Small intestine (tissue), 7 donors: ENCODE measurements around the gene AFP. TPM values are rescaled to one million over a fixed set of nuclear protein-coding genes. Genes with fewer than 3 reads are reported as not detected.
A peak's percentile ranks its signal among the peaks of the same experiment; 100 is the strongest.

Experiments
- DNase-seq, 2 donors: peaks; one replicate each; pipeline versions ENCODE4 v3.0.0 to v3.0.0-alpha.2; 2013
- FAIRE-seq: peaks from 2 replicates; lab custom pipeline; 2012; peaks lifted over from hg19 to GRCh38; lab: Jason Lieb, UNC
- H3K27ac ChIP-seq, 3 donors: one replicate each; pipeline ENCODE4 v1.5.1; 2013; ENCODE audit warnings: low read length in 2 of 3, mild to moderate bottlenecking in 2 of 3, control low read depth in 1 of 3, inconsistent platforms in 1 of 3, low read depth in 1 of 3, moderate library complexity in 1 of 3
- H3K27me3 ChIP-seq, 3 donors: one replicate each; pipeline ENCODE4 v1.6.1; 2013; ENCODE audit warnings: low read length in 3 of 3, inconsistent platforms in 1 of 3; ENCODE audit not compliant: control insufficient read depth in 3 of 3, insufficient read depth in 3 of 3
- H3K36me3 ChIP-seq, 3 donors: one replicate each; pipeline ENCODE4 v1.6.1; 2013; ENCODE audit warnings: low read length in 3 of 3, inconsistent platforms in 1 of 3, low read depth in 1 of 3, mild to moderate bottlenecking in 1 of 3, moderate library complexity in 1 of 3; ENCODE audit not compliant: control insufficient read depth in 3 of 3, insufficient read depth in 2 of 3
- H3K4me1 ChIP-seq, 3 donors: one replicate each; pipeline ENCODE4 v1.6.1; 2013; ENCODE audit warnings: low read length in 2 of 3, inconsistent platforms in 1 of 3, low read depth in 1 of 3, mild to moderate bottlenecking in 1 of 3, moderate library complexity in 1 of 3; ENCODE audit not compliant: control insufficient read depth in 3 of 3, insufficient read depth in 2 of 3
- H3K4me3 ChIP-seq, 3 donors: one replicate each; pipeline ENCODE4 v1.5.1; 2013; ENCODE audit warnings: low read length in 3 of 3, control low read depth in 1 of 3, inconsistent platforms in 1 of 3, low read depth in 1 of 3, mild to moderate bottlenecking in 1 of 3, moderate library complexity in 1 of 3
- H3K9me3 ChIP-seq, 2 donors: one replicate each; pipeline ENCODE4 v1.6.1; 2013; ENCODE audit warnings: low read depth in 1 of 2, low read length in 1 of 2; ENCODE audit not compliant: control insufficient read depth in 2 of 2, insufficient read depth in 1 of 2
- WGBS, 3 donors: extraction: QIAGEN DNeasy Blood & Tissue Kit; methylation state at CpG; one replicate each; pipeline ENCODE4 v1.1.7; 2013; 5-methylcytosine and 5-hydroxymethylcytosine counted together
- polyA plus RNA-seq, 4 donors: library from polyadenylated mRNA; stranded (reverse) in 3 of 4; unstranded in 1 of 4; fragments of 200-250 nt in 3 of 4; fragments of 120-200 nt in 1 of 4; gene quantifications; one replicate each; pipeline versions ENCODE4 v1.2.1 to v1.2.3, GENCODE V29; 2013
- donor health status: healthy with polysubstance abuse.
- donor health status: control.
- donor health status: control.
- donor health status: Bipolar disorder and iron deficiency.
- donor health status: healthy.

The AFP gene
- polyA plus RNA-seq, 4 donors, result 0.16 to 446 TPM; not detected in 2

DNA sequence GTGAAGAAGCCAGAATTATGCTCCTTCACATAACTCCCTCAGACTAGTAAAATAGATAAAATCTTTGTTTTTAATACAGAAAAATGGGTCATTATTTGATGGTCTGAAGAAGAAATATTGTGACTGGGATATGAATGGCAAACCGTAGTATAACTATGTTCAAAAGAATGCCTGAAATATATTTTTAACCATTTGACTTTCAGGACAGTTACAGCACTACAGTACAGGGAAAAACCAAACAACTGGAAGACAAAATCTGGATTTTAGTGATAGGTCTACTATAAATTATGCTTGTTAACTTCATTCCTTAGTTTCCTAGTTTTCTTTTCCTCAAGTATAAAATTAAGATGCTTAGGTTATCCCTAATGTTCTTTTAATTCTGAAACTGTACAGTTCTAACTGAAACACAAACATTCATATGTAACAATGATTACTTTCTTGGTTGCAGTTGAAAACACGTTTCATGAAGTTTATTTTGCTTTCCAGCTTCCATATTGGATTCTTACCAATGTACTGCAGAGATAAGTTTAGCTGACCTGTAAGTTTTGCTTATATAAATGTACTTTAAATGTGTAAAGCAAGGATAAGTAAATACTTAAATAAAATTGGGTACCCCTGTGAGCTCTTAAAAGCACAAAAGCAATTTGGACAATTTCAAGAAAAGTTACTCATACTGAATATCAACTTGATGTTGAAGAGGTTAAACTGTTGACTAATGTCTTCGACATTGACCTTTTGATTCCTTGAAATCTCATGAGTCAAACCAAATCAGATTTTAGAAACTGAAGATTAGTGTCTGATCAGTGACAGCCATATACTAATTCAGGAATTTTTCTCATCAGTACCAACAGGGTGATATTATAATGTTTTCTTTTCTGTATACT is 895 bp downstream of the AFP start:
- WGBS, 3 donors, result 69 to 79% (median 71%) methylated on average over 3 of the region's 3 CpGs
- Histone ChIP-seq H3K9me3 (no peaks in the 10 kb centered on the region), H3K4me1 (peaks cover 0 to 20% (median 0%) of the 10 kb centered on the region in 3 donors), H3K36me3 (no peaks in the 10 kb centered on the region), H3K27ac (no peak overlapping the region), H3K4me3 (no peak overlapping the region), H3K27me3 (no peaks in the 10 kb centered on the region)
- DNase-seq (no peak), FAIRE-seq (no peak)

GRCh38 chr4:73437558-73437956 is 1.5 kb downstream of the AFP start:
- no peaks in the 10 kb centered on the region for H3K27me3 ChIP-seq
- H3K4me1 ChIP-seq, result peaks cover 0 to 17% (median 0%) of the 10 kb centered on the region in 3 donors
- no peak for FAIRE-seq
- no peaks in the 10 kb centered on the region for H3K9me3 ChIP-seq
- H3K27ac ChIP-seq, result no peak overlapping the region
- no peak for DNase-seq
- peak overlapping the region in 1 of 3 donors; percentile 9 for H3K4me3 ChIP-seq
- H3K36me3 ChIP-seq, result no peaks in the 10 kb centered on the region

DNA sequence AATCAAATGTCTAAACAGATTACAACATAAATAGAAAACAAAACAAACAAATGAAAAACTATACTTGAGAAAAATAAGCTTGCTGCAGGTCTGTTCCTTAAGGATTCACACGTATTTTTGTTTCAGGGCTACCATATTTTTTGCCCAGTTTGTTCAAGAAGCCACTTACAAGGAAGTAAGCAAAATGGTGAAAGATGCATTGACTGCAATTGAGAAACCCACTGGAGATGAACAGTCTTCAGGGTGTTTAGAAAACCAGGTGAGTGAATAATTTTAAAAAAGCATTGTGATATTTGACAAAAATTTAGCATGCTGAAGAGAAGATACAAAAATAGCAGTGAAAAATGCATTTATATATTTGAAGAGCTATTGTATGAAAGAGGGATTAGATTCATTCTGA is 2.0 kb downstream of the AFP start:
- H3K36me3 ChIP-seq, result no peaks in the 10 kb centered on the region
- FAIRE-seq, result no peak
- WGBS, 3 donors, result 81 to 88% (median 86%) methylated on average over 1 of the region's 1 CpG
- H3K9me3 ChIP-seq, result no peaks in the 10 kb centered on the region
- no peaks in the 10 kb centered on the region for H3K27me3 ChIP-seq
- no peak for DNase-seq
- H3K4me1 ChIP-seq, result peaks cover 0 to 13% (median 0%) of the 10 kb centered on the region in 3 donors
- no peak overlapping the region for H3K4me3 ChIP-seq
- no peak overlapping the region for H3K27ac ChIP-seq

DNA sequence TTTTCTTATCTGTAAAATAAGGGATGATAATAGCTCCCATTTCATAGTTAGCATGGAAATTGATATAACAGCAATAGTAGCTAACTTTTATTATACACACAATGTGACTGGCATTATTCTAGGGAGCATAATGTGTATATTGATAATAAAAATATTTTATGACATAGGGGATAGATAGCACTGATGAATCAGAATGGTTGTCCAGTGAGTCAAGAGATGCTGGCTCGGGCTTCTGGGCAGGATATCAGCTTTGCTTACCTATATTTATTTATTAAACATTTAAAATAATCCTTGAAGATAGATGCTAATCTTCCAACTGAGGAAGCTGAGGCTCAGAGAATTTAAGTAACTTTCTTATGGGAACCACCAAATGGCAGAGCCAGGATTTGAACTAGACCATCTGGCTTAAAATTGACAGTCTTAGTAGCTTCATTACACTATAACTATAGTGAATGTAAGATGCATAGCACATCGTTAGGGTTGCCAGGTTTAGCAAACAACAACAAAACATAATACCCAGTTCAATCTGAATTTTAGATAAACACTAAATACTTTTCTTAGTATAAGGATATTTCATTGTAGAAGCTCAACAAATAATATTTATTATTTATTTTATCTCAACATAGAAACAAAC is 2.7 kb downstream of the AFP start:
- 36 to 59% (median 47%) methylated on average over 2 of the region's 2 CpGs for WGBS, 3 donors
- DNase-seq, result peak in 1 of 2 donors; percentile 29
- Histone ChIP-seq H3K27me3 (no peaks in the 10 kb centered on the region), H3K4me1 (peaks cover 0 to 7% (median 0%) of the 10 kb centered on the region in 3 donors), H3K27ac (no peak overlapping the region), H3K36me3 (no peaks in the 10 kb centered on the region), H3K9me3 (no peaks in the 10 kb centered on the region), H3K4me3 (no peak overlapping the region)
- no peak for FAIRE-seq

DNA sequence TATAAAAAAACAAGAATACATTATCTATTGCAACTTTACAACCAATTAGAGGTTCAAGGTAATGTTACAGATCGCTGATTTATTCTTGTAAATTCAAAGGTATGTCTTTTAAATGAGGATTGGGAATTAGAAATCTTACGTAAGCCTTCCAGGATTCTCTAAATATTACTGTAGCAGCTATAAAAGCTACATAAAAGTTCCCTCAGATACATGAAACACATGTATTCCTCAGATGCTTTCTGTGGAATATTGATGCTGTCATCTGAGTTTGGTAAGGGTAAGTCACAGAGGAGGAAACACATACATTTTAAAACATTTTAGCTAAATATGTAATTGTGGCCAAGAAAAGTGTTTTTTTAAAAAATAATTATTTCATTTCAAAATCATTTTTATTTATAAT is 3.4 kb downstream of the AFP start:
- Histone ChIP-seq H3K36me3 (no peaks in the 10 kb centered on the region), H3K9me3 (no peaks in the 10 kb centered on the region), H3K4me1 (peaks cover 0 to 5% (median 0%) of the 10 kb centered on the region in 3 donors), H3K27ac (no peak overlapping the region), H3K4me3 (no peak overlapping the region), H3K27me3 (no peaks in the 10 kb centered on the region)
- DNase-seq (no peak), FAIRE-seq (no peak)
- 61 to 79% (median 65%) methylated on average over 2 of the region's 2 CpGs for WGBS, 3 donors

- Histone ChIP-seq H3K36me3 (no peaks in the 10 kb centered on the region), H3K4me3 (no peak overlapping the region)
These were observed 4.0 kb downstream of the AFP start for GRCh38 chr4:73439991-73440390.

GRCh38 chr4:73440653-73441052 is 4.6 kb downstream of the AFP start:
- H3K4me3 ChIP-seq, result no peak overlapping the region
- FAIRE-seq, result no peak
- 92 to 95% (median 94%) methylated on average over 3 of the region's 3 CpGs for WGBS, 3 donors
- no peaks in the 10 kb centered on the region for H3K27me3 ChIP-seq
- no peaks in the 10 kb centered on the region for H3K36me3 ChIP-seq
- no peak for DNase-seq
- H3K4me1 ChIP-seq, result peaks cover 0 to 5% (median 0%) of the 10 kb centered on the region in 3 donors
- H3K9me3 ChIP-seq, result no peaks in the 10 kb centered on the region
- no peak overlapping the region for H3K27ac ChIP-seq

More at GRCh38 chr4:73439991-73440390, 4.0 kb downstream of the AFP start:
- peaks cover 0 to 5% (median 0%) of the 10 kb centered on the region in 3 donors for H3K4me1 ChIP-seq
- H3K27ac ChIP-seq, result no peak overlapping the region
- H3K9me3 ChIP-seq, result no peaks in the 10 kb centered on the region
- FAIRE-seq (no peak), DNase-seq (no peak)
- WGBS, 3 donors, result 74 to 86% (median 83%) methylated on average over 3 of the region's 3 CpGs
- H3K27me3 ChIP-seq, result no peaks in the 10 kb centered on the region

DNA sequence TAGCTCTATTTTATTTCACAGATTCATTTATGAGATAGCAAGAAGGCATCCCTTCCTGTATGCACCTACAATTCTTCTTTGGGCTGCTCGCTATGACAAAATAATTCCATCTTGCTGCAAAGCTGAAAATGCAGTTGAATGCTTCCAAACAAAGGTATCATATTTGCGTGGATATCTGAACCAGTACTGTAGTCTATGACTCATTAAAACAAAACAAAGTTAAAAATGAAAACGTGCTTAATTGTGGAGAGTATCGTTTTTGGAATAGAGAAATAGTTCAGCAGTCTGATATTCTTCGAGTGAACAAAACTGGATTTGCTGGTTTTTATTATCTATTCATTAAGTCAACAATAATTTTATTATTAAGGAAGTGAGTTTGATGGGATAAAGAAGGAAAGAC is 6.3 kb downstream of the AFP start:
- Histone ChIP-seq H3K4me1 (peaks cover 0 to 5% (median 0%) of the 10 kb centered on the region in 3 donors), H3K9me3 (no peaks in the 10 kb centered on the region), H3K27ac (no peak overlapping the region), H3K4me3 (no peak overlapping the region), H3K27me3 (no peaks in the 10 kb centered on the region), H3K36me3 (no peaks in the 10 kb centered on the region)
- WGBS, 3 donors, result 19 to 55% (median 35%) methylated on average over 5 of the region's 5 CpGs
- FAIRE-seq, result no peak
- no peak for DNase-seq
